ENCODE measurements around the gene MFSD6.

DNA sequence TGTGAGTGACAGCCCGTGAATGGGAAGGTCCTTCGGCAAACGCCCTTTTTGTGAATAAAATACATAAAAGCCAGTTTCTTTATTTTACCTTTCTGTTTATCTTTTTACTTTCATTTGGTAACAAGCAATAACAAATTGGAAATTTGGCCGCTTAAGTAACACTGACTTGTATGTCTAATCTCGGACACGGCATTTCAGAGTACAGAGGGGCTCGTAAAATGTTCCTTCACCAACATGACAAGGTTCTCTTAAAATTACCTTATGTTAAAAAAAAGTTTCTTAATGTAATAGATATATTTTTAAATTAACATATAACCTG is 126.9 kb downstream of the MFSD6 start:
- TF ChIP-seq, protein P1, sequence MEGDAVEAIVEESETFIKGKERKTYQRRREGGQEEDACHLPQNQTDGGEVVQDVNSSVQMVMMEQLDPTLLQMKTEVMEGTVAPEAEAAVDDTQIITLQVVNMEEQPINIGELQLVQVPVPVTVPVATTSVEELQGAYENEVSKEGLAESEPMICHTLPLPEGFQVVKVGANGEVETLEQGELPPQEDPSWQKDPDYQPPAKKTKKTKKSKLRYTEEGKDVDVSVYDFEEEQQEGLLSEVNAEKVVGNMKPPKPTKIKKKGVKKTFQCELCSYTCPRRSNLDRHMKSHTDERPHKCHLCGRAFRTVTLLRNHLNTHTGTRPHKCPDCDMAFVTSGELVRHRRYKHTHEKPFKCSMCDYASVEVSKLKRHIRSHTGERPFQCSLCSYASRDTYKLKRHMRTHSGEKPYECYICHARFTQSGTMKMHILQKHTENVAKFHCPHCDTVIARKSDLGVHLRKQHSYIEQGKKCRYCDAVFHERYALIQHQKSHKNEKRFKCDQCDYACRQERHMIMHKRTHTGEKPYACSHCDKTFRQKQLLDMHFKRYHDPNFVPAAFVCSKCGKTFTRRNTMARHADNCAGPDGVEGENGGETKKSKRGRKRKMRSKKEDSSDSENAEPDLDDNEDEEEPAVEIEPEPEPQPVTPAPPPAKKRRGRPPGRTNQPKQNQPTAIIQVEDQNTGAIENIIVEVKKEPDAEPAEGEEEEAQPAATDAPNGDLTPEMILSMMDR (IDR thresholded peaks at IDR 0.05) = no peak
- TF ChIP-seq, protein P2, sequence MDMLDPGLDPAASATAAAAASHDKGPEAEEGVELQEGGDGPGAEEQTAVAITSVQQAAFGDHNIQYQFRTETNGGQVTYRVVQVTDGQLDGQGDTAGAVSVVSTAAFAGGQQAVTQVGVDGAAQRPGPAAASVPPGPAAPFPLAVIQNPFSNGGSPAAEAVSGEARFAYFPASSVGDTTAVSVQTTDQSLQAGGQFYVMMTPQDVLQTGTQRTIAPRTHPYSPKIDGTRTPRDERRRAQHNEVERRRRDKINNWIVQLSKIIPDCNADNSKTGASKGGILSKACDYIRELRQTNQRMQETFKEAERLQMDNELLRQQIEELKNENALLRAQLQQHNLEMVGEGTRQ (CRISPR knock-in tag; IDR thresholded peaks at IDR 0.05) = no peak
- no peak for TF ChIP-seq ZNF416 (CRISPR knock-in tag; IDR thresholded peaks at IDR 0.05)
- TF ChIP-seq, protein P3, sequence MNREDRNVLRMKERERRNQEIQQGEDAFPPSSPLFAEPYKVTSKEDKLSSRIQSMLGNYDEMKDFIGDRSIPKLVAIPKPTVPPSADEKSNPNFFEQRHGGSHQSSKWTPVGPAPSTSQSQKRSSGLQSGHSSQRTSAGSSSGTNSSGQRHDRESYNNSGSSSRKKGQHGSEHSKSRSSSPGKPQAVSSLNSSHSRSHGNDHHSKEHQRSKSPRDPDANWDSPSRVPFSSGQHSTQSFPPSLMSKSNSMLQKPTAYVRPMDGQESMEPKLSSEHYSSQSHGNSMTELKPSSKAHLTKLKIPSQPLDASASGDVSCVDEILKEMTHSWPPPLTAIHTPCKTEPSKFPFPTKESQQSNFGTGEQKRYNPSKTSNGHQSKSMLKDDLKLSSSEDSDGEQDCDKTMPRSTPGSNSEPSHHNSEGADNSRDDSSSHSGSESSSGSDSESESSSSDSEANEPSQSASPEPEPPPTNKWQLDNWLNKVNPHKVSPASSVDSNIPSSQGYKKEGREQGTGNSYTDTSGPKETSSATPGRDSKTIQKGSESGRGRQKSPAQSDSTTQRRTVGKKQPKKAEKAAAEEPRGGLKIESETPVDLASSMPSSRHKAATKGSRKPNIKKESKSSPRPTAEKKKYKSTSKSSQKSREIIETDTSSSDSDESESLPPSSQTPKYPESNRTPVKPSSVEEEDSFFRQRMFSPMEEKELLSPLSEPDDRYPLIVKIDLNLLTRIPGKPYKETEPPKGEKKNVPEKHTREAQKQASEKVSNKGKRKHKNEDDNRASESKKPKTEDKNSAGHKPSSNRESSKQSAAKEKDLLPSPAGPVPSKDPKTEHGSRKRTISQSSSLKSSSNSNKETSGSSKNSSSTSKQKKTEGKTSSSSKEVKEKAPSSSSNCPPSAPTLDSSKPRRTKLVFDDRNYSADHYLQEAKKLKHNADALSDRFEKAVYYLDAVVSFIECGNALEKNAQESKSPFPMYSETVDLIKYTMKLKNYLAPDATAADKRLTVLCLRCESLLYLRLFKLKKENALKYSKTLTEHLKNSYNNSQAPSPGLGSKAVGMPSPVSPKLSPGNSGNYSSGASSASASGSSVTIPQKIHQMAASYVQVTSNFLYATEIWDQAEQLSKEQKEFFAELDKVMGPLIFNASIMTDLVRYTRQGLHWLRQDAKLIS (CRISPR knock-in tag; IDR thresholded peaks at IDR 0.05; ENCODE audit: borderline replicate concordance) = no peak
- TF ChIP-seq, protein P4, sequence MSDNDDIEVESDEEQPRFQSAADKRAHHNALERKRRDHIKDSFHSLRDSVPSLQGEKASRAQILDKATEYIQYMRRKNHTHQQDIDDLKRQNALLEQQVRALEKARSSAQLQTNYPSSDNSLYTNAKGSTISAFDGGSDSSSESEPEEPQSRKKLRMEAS (CRISPR knock-in tag; IDR thresholded peaks at IDR 0.05) = no peak
- TF ChIP-seq, protein P5, sequence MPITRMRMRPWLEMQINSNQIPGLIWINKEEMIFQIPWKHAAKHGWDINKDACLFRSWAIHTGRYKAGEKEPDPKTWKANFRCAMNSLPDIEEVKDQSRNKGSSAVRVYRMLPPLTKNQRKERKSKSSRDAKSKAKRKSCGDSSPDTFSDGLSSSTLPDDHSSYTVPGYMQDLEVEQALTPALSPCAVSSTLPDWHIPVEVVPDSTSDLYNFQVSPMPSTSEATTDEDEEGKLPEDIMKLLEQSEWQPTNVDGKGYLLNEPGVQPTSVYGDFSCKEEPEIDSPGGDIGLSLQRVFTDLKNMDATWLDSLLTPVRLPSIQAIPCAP (CRISPR knock-in tag; IDR thresholded peaks at IDR 0.05) = no peak
